ENCODE results near the gene PCDH1.

GRCh38 chr5:141828162-141828561, 50.0 kb downstream of the PCDH1 start:
- TF ChIP-seq CTCF (IDR thresholded peaks at IDR 0.05) (no peak), EP300 (IDR thresholded peaks at IDR 0.05) (no peak), POLR2A (IDR thresholded peaks at IDR 0.05) (no peak), POLR2AphosphoS5 (IDR thresholded peaks at IDR 0.05) (no peak)
